ENCODE results near the gene H2BW2.
"Not testable (repeated sequence)": the region's sequence is repeated elsewhere in the genome, so short reads cannot be mapped to it uniquely, and the experiment has no call there.

H2BW2 gene

GRCh38 chrX:104041003-104041402 is 1.2 kb downstream of the H2BW2 start:
- DNase-seq (ENCODE audit: low read depth) = no peak
- in situ Hi-C loops (cut with HindIII; ENCODE audit: low sequenced_read_pairs) = no loop called here
- no peak overlapping the region for H3K4me3 ChIP-seq (ENCODE audit: low read depth, low read length)
- TF ChIP-seq, protein P1, sequence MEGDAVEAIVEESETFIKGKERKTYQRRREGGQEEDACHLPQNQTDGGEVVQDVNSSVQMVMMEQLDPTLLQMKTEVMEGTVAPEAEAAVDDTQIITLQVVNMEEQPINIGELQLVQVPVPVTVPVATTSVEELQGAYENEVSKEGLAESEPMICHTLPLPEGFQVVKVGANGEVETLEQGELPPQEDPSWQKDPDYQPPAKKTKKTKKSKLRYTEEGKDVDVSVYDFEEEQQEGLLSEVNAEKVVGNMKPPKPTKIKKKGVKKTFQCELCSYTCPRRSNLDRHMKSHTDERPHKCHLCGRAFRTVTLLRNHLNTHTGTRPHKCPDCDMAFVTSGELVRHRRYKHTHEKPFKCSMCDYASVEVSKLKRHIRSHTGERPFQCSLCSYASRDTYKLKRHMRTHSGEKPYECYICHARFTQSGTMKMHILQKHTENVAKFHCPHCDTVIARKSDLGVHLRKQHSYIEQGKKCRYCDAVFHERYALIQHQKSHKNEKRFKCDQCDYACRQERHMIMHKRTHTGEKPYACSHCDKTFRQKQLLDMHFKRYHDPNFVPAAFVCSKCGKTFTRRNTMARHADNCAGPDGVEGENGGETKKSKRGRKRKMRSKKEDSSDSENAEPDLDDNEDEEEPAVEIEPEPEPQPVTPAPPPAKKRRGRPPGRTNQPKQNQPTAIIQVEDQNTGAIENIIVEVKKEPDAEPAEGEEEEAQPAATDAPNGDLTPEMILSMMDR (IDR thresholded peaks at IDR 0.05; ENCODE audit: low read depth, low read length, missing control alignments) = no peak

GRCh38 chrX:104045642-104046041 is 5.9 kb downstream of the H2BW2 start:
- TF ChIP-seq, protein P1 (IDR thresholded peaks at IDR 0.05; ENCODE audit: low read depth, low read length, missing control alignments) = no peak
- no peak overlapping the region for H3K4me3 ChIP-seq (ENCODE audit: low read depth, low read length)
- no peak for DNase-seq (ENCODE audit: low read depth)
- in situ Hi-C loops (cut with HindIII; ENCODE audit: low sequenced_read_pairs) = no loop called here

DNA sequence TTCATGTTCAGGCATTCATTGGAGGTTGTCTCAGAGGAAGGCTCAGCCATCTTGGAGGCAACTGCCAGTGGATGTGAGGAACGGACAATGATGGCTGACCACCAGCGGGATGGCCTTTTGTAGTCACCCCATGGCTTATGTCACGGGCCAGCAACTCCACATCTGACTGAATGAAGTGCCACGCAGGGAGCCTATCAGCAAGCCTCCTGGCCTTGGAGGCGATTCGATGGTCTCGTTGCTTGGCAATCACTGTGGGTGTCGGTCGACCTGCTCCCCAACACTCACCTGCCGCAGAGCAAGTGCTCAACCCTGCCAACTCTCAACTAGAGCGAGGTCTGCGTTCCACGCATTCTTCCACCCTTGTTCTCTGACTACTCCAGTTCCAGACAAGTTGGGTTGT is 7.4 kb downstream of the H2BW2 start:
- in situ Hi-C loops (cut with HindIII; ENCODE audit: low sequenced_read_pairs) = no loop called here
- no peak for DNase-seq (ENCODE audit: low read depth)
- TF ChIP-seq, protein P1 (IDR thresholded peaks at IDR 0.05; ENCODE audit: low read depth, low read length, missing control alignments) = no peak
- H3K4me3 ChIP-seq (ENCODE audit: low read depth, low read length) = no peak overlapping the region

GRCh38 chrX:104054956-104055355 is 15.2 kb downstream of the H2BW2 start:
- H3K4me3 ChIP-seq (ENCODE audit: low read depth, low read length); in situ Hi-C loops (cut with HindIII; ENCODE audit: low sequenced_read_pairs); DNase-seq (ENCODE audit: low read depth): not testable (repeated sequence)

- H3K4me3 ChIP-seq (ENCODE audit: low read depth, low read length); in situ Hi-C loops (cut with HindIII; ENCODE audit: low sequenced_read_pairs); DNase-seq (ENCODE audit: low read depth): not testable (repeated sequence)
These were observed 22.9 kb downstream of the H2BW2 start for GRCh38 chrX:104062636-104063035.

DNA sequence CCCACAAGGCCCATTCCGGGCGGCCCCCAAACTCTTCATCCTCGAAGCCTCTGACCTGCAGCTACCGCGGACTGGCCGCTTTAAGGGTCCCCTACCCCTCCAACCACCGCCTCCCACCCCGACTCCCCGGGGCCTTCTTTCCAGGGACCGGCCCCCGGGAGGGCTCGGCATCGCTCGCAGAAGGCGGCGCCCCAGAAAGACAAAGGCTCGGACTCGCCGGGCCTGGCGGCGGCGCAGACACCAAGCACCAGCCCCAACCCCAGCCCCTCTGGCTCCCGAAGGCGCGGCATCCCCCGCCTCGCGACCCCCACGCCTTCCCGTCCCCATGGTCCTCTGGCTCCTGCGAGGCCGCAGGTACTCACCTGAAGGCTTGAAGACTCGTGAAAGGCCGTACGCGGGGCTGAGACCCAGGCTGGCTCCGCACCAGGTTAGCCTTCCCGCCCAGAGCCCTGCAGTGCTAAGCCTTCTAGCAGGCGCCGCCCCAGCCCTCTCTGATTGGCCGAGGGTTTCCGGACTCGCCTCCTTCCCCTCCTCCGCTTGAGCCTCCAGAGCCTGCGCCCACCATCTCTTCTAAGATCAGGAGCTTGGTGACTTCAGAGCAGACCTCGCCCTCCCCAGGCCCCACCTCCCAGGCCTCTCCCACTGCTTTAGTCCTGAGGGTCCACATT is 36.2 kb downstream of the H2BW2 start, which contains the start of gene TMSB15C:
TMSB15C (minus strand) TSS at position 459 of the 668 bp plus-strand sequence.
- H3K4me3 ChIP-seq (ENCODE audit: low read depth, low read length); DNase-seq (ENCODE audit: low read depth); in situ Hi-C loops (cut with HindIII; ENCODE audit: low sequenced_read_pairs): not testable (repeated sequence)

DNA sequence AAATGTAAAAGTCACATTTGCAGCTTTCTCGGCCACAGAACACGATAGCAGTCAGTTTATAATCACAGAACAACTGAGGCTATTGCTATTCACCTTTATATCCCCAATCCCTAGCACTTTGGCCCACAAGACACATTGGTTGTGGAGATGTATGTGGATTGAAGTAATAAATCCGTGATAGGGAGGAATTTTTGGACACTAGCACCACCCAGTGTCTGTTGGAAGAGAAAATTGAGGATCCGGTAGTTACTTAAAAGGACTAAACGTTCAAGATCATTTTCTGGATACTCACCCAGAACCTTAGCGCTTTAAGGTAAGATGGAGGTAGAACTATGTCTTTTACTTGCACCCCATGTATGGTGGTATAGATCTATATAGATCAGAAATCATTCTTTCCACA is 38.1 kb downstream of the H2BW2 start:
- DNase-seq (ENCODE audit: low read depth); H3K4me3 ChIP-seq (ENCODE audit: low read depth, low read length); in situ Hi-C loops (cut with HindIII; ENCODE audit: low sequenced_read_pairs): not testable (repeated sequence)

DNA sequence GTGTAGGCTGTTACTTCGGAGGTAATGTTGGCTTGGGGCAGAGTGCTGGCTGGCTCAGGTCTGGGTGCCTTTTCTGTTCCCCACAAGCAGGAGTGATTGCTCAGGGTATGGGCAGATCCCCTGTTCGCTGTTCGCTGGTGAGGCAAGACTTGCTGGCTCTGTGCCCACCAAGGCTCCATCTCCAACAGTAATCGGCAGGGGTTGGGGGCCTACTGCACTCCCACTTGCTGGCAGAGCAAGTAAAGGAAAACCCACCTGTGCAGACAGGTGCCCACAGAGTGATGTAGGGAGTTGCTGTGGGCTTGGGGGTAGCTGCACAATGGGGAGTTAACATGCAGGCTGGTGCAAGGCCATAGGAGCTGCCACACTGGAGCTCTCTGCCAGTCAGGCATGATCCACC is 44.3 kb downstream of the H2BW2 start:
- in situ Hi-C loops (cut with HindIII; ENCODE audit: low sequenced_read_pairs) = no loop called here
- TF ChIP-seq, protein P1 (IDR thresholded peaks at IDR 0.05; ENCODE audit: low read depth, low read length, missing control alignments) = no peak
- no peak for DNase-seq (ENCODE audit: low read depth)
- H3K4me3 ChIP-seq (ENCODE audit: low read depth, low read length) = no peak overlapping the region
